GM19397 (cell line): ENCODE data around the gene OPCML.

Experiments
- ATAC-seq: cut with Tn5 transposase; IDR thresholded peaks from one replicate; pipeline ENCODE4 v1.9.1; 2021; ENCODE audit warnings: mild to moderate bottlenecking, moderate library complexity; ENCODE audit not compliant: unreplicated experiment

OPCML gene

DNA sequence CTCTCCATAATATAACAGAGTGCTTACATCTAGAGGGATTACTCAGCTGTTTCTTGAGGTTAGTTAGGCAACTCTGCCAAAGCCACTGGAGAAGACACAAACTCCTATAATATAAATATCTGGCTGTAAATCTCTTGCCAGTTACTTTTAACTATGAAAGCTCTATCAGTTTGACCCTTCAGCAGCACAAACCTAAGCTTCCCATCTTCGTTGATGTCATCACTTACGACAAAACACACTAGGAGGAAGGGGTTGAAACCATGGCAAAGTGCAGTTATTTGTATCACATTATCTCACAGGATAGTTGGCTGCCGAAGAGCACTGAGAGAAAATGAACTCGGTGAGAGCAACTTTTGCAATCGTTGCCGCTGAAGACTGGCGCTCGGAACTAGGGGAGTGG lies 922.1 kb downstream of the OPCML start:
- ATAC-seq: no peak

- ATAC-seq: no peak
Measured at GRCh38 chr11:132607575-132607974, 924.7 kb downstream of the OPCML start.

- ATAC-seq: no peak
Measured at GRCh38 chr11:132605825-132606570, 926.3 kb downstream of the OPCML start.

- no peak for ATAC-seq
Measured at GRCh38 chr11:132604431-132604830, 927.9 kb downstream of the OPCML start.

DNA sequence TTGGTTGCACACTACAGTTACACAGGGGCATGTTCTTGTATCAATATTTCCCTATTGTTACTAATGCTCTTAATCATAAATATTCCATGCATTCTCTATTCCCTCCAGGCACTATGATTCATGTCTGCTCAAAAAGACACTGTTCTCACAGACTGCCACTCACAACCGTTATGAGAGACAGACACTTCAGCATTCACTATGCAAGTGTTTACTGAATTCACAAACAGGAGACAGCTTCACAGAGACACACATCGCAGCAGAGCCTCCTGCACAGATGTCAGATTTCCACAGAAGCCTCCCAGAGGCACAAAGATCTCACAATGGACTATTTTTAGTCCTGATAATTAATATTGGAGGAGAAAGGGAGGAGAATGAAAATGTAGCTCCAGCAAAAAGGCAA lies 930.4 kb downstream of the OPCML start:
- no peak for ATAC-seq

DNA sequence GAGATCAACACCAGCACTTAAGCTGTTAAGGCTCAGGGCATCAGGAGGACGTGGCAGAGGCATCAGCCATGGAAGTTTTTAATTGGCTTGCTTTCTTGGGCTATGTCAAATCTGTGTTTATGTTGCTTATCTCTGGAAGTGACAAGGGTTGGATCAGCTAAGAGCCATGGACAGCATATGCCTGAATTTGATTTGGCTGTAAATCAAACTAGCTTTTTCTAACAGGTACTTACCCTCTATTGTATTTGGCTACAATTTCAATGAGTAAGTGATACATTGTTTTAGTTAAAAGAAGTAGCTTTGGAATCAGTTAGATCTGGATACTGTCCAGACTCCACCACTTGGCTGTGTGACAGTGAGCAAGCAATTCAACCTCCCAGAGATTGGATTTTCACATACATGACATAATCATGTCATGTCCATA lies 936.6 kb downstream of the OPCML start:
- no peak for ATAC-seq

- no peak for ATAC-seq
Measured at GRCh38 chr11:132595246-132595645, 937.1 kb downstream of the OPCML start.

- no peak for ATAC-seq
Measured at GRCh38 chr11:132590986-132591385, 941.3 kb downstream of the OPCML start.

- no peak for ATAC-seq
Measured at GRCh38 chr11:132590554-132590953, 941.7 kb downstream of the OPCML start.

GRCh38 chr11:132589791-132590190 lies 942.5 kb downstream of the OPCML start:
- ATAC-seq: no peak

DNA sequence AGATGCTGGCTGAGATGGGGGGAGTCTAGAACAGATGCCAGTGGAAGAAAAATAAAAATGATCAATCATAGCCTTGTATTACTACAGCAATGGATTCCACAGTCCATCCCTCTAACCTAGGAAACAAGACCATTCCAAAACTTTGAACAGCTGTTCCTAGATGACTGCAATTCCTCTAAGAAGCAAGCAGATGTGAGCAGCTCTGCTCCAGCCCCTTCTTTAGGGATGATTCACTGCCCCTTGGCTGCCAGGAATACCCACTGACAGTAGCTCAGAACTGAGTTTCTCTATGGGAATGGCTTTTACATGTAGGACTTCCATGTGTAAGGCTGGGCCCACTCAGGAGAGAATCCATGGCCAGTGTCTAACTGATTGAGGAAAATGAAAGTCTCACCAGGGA lies 943.9 kb downstream of the OPCML start:
- ATAC-seq: no peak

DNA sequence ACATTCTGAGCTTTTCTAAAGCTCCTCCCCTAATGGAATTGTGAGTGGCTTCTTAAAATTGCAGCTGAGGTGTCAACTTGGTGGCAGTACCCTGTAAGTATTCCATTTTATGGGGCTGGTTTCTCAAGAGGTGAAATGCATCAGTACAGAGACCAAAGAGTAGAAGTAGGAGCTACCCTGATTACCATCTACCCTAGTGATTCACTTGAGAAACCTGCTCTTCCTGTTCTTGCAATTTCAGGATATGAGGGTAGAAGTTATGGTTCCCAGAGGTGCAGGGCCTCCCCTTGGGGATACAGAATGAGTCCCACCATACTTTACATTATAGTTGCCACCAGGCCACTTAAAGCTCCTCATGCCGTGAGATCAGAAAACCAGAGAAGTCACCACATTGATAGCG lies 944.6 kb downstream of the OPCML start:
- no peak for ATAC-seq

DNA sequence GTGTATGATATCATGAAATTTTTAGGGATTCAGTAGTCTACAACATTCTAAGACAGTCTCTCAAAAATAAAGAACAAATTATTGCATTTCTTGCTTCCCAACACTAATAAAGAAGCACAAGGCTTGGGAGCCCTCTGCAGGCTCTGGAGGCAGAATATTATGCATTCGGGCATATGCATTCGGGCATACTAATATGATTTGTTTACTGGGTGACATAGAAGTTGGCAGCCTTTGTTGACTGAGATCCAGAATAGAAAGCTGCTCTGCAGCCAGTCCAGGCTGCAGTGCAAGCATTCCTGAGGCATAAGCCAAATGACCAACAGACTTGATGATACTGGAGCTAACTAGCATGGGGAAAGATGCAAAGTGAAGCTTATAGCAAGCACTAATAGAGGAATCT lies 945.5 kb downstream of the OPCML start:
- no peak for ATAC-seq

GRCh38 chr11:132579634-132580327 lies 952.5 kb downstream of the OPCML start:
- ATAC-seq: no peak

DNA sequence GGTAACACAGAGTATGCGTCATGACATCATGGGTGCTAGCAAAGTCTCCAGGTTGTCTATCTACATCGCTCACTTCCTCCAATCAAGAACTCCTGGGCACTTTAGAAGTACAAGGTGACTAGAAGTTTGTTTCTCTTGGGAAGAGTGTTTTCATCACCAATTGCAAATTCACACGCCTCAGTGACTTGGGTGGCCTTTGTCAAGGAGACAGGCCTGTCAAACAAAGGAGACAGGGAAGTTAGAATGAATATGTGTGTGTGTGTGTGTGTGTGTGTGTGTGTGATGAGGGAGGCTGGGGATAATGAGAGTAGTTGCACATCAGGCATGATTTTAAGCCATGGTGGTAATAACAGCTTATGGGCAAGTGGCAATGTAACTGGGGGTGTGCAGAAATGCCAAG lies 953.2 kb downstream of the OPCML start:
- no peak for ATAC-seq

DNA sequence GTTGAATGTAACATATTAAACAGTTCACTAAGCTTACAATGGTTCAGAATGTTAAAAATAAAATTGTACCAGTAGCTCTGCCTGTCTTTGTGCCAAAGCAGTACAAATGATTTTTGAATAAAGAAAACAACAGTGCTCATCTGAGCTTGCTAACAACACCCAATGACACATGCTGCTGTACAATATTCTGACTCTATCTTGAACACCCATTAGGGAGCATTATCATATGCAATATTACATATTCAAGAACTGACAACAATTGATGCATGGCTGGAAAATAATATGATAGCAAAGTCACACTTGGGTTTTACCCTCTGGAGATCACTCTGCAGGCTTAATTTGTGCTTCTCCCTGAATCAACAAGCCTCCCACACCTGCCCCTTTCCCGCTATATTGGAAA lies 953.7 kb downstream of the OPCML start:
- no peak for ATAC-seq

DNA sequence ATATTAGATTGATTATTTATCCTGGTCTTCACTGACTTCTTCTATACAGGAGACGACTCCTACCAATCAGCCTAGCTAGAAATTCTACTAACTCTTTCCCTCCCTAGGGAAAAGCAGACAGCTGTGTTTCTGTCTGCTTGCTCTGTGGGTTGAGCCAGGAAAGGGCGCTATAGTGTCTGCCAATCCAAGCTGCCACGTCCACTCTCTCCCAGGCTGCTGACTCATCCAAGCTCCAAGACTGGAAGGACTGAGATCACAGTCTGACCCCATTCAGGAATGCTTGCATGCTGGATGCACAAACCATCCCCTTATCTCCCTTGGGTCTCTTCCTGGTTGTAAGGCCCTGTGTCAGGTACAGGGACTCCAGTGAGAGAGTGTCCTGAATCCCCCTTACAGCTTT lies 955.6 kb downstream of the OPCML start:
- ATAC-seq: no peak

DNA sequence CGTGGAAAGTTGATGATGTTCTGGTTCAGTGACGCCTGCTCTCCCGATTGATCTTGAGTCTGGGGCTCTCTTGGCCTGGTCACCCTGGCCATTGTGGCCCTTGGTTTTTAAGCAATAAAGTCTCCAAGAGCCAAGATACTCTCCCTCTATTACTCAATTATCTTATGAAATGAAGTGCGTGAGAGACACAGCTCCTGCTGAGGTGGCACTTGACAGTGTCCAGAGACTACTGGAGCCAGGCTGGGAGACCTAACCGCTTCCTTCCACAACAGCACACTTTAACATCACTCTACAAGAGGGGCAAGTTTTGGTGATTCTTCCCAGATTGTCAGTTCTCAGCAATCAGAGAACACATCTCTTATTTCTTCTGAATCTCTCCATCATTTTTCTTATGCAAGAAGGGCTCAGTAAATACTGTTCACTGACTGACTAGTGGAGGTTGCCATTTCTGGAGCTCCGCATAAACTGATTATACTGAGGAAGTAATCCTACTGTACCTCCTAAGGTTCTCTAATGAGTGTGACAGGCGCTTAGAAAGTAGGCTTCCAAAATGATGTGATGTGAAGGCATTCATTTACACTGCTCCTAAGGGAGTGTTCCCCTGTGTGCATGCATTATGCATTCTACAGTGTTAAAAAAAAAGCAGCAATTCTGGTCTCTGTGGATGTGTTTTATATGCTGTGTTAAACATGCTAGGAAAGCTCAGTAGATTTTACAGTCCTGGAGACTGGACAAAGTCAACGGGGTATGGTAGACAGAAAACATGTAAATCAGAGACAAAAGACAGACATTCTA lies 968.0 kb downstream of the OPCML start:
- ATAC-seq: no peak

DNA sequence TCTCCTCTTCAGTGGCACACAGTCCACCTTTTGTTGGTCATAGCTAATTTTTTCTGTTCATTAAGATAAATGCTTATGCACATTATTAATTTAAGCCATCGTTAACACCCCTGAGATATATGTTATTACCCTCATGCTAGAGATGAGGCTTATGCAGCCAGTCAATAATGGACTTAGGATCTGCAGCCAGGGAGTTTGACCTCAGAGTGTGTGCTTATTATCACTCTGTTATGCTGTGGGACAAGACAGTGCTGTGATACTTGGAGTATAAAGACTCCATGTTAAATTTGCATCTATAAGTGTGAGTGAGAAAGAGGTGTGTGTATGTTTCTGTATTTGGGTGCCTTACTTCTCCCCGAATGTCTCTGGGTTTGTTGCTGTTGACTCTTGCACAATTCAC lies 969.3 kb downstream of the OPCML start:
- no peak for ATAC-seq

- no peak for ATAC-seq
Measured at GRCh38 chr11:132561937-132562336, 970.4 kb downstream of the OPCML start.

DNA sequence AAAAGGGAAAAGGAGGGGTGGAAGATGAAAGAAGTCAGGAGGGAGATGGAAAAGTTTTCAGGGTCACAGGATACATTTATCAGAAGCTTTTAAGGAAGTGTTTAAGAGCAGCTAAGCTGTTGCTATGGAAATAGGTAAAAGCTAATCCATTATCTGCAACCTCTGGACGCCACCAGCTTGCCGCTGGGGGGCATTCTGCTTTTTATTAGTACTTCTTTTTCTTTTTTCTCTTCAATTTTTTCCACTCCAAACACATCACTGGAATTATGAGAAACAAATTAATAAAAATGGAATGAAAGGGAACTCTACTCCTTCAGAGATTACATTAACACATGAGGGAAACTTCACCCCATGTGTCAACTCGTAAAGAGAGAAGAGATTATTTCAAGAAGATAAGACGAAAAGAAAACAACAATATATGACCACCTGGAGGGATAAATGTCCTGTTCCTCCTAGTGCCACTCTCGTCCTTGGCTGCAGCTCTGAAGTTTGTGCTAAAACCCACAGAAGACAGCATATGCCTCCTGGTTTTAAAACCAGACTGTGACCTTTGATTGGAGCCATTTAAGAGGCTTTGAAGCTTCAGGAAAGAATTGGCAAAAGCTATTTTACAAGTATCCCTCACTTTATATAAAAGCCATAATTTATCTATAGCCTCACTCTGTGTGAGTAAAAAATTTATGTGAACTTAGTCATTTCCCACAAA lies 972.8 kb downstream of the OPCML start:
- ATAC-seq: no peak
